ENCODE results near the gene RABGAP1L.
"Not testable (repeated sequence)": the region's sequence is repeated elsewhere in the genome, so short reads cannot be mapped to it uniquely, and the experiment has no call there.

RABGAP1L gene

DNA sequence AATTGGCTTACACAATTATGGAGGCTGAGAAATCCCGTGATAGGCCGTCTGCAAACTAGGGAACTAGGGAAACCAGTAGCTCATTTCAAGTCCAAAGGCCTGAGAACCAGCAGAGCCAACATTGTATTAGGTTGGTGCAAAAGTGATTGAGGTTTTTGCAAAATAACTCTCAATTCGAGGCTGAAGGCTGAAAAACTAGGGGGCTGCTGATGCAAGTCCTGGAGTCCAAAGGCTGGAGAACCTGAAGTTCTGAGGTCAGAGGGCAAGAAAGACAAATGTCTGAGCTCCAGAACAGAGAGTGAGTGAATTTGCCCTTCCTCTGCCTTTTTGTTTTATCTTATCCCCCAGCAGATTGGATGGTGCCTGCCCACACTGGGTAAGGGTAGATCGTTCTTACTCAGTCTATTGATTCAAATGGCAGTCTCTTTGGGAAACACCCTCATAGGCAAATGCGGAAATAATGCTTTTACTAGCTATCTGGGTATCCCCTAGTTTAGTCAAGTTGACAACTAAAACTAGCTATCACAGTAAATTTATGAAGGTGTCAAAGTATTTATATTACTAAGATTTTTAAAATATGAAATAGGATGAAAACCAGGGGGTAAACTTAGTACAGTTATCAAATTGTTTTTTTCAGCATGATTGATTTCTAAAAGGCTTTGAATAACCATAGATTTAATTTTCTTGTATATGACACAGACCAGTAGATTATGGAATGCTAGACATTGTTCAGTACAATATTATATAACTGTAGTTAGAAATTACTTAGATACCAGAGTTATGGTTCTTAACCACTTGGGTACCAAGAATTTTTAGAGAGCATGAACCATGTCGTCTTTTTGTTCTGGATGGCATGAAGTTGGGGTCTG, 15.4 kb downstream of the RABGAP1L start:
- no peak for TF ChIP-seq TAF1 (IDR thresholded peaks at IDR 0.05; ENCODE audit: borderline replicate concordance, low read depth, low read length)
- no peak for TF ChIP-seq POLR2A (IDR thresholded peaks at IDR 0.05; ENCODE audit: low read depth, low read length)
- TF ChIP-seq POLR2AphosphoS5 (IDR thresholded peaks at IDR 0.05; ENCODE audit: low read depth, low read length): no peak; the same call in 1 of the 2 replicates
- peak; percentile 87 for FAIRE-seq
- no peak for DNase-seq (ENCODE audit: insufficient read length)

DNA sequence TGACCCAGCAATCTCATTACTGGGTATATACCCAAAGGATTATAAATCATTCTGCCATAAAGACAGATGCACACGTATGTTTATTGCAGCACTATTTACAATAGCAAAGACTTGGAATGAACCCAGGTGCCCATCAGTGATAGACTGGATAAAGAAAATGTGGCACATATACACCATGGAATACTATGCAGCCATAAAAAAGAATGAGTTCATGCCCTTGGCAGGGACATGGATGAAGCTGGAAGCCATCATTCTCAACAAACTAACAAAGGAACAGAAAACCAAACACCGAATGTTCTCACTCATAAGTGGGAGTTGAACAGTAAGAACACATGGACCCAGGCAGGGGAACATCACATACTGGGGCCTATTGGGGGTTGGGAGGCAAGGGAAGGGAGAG, 19.1 kb downstream of the RABGAP1L start:
- not testable (repeated sequence) for DNase-seq (ENCODE audit: insufficient read length); FAIRE-seq

DNA sequence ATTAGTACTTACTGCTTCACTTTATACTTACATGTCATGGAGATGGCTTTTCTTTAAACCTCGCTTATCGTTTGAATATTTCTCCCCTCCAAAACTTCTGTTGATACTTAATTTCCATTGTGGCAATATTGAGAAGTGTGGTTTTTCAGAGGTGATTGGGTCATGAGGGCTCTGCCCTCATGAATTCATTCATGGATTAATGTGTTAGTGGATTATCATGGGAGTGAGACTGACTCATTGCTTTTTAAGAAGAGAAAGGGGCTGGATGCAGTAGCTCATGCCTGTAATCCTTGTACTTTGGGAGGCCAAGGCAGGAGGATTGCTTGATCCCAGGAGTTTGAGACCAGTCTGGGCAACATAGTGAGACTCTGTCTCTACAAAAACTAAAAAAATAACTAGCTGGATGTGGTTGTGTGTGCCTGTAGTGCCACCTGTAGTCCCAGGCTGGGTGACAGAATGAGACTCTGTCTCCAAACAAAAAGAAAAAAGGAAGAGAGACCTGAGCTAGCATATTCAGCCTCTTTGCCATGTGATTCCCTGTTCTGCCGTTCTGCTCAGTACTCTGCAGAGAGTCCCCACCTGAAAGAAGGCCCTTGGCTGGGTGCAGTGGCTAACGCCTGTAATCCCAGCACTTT, 30.2 kb downstream of the RABGAP1L start:
- TF ChIP-seq TAF1 (IDR thresholded peaks at IDR 0.05; ENCODE audit: borderline replicate concordance, low read depth, low read length) (no peak), POLR2AphosphoS5 (IDR thresholded peaks at IDR 0.05; ENCODE audit: low read depth, low read length) (no peak)
- DNase-seq (ENCODE audit: insufficient read length) (no peak), FAIRE-seq (no peak)

DNA sequence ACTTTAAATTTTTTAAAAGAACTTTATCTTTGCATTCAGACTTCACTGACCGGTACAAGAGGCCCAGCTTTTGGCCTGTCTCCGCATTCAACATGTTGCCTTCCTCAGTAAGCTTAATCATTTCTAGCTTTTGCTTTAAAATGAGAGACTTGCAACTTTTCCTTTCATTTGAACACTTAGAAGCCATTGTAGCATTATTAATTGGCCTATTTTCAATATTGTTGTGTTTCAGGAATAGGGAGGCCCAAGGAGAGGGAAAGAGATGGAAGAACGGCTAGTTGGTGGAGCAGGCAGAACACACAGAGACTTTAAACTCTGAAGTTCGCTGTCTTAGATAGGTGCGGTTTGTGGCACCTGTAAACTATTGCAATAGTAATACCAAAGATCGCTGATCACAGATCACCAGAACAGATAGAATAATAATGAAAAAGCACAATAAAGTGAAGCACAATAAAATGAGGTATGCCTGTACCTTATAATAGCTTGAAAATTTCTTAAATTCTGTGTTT, 31.4 kb downstream of the RABGAP1L start:
- DNase-seq (ENCODE audit: insufficient read length) (no peak), FAIRE-seq (no peak)
- TF ChIP-seq TAF1 (IDR thresholded peaks at IDR 0.05; ENCODE audit: borderline replicate concordance, low read depth, low read length) (no peak), POLR2A (IDR thresholded peaks at IDR 0.05; ENCODE audit: low read depth, low read length) (no peak), POLR2AphosphoS5 (IDR thresholded peaks at IDR 0.05; ENCODE audit: low read depth, low read length) (no peak)

DNA sequence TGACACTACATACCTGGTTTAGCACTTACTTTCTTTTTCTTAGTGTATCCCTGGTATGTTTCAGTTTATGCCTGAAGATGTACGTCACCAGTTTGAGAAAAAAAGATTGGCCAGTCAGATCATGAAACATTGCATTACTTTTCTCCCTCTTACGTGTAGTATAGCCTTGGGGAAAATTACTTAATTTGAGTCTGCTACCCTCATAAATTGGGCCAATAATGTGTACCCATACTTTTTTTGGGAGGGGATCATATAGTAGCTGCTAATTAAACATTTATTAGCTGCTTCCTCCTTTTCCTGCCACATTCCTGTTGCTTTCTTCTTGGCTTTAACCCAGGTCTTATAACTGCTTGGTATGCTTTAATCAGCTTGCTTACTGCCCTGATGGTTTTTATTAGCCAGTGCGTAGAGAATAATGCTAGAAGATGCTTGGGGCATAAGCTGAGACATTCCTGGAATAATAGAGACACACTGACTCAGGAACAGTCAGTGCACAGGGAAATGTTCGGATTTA, 32.1 kb downstream of the RABGAP1L start:
- FAIRE-seq (peak; percentile 48), DNase-seq (ENCODE audit: insufficient read length) (no peak)
- TF ChIP-seq TAF1 (IDR thresholded peaks at IDR 0.05; ENCODE audit: borderline replicate concordance, low read depth, low read length) (no peak), POLR2AphosphoS5 (IDR thresholded peaks at IDR 0.05; ENCODE audit: low read depth, low read length) (no peak), POLR2A (IDR thresholded peaks at IDR 0.05; ENCODE audit: low read depth, low read length) (no peak)

GRCh38 chr1:174194461-174194860, 35.1 kb downstream of the RABGAP1L start:
- FAIRE-seq (no peak), DNase-seq (ENCODE audit: insufficient read length) (no peak)
- TF ChIP-seq TAF1 (IDR thresholded peaks at IDR 0.05; ENCODE audit: borderline replicate concordance, low read depth, low read length) (no peak), POLR2A (IDR thresholded peaks at IDR 0.05; ENCODE audit: low read depth, low read length) (no peak), POLR2AphosphoS5 (IDR thresholded peaks at IDR 0.05; ENCODE audit: low read depth, low read length) (no peak)

DNA sequence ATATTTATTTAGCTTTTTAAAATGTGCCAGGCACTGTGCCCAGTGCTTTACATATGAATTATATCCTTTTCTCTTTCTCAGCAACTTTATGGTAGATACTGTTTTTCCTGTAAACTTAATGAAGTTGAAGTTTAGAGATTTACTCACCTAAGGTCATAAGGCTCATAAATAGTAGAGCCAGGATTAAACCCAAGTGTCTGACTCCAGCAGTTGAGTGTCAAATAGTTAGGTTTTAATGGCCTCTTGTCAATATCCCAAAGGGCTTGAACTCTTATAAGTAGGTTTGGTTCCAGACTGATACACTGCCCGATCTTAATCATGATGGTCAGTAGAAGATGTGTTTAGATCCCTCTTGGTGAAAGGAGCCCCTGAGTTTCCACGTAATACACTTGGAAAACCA, 37.8 kb downstream of the RABGAP1L start:
- no peak for FAIRE-seq
- no peak for DNase-seq (ENCODE audit: insufficient read length)
- TF ChIP-seq POLR2AphosphoS5 (IDR thresholded peaks at IDR 0.05; ENCODE audit: low read depth, low read length): no peak
- TF ChIP-seq TAF1 (IDR thresholded peaks at IDR 0.05; ENCODE audit: borderline replicate concordance, low read depth, low read length): no peak
- no peak for TF ChIP-seq POLR2A (IDR thresholded peaks at IDR 0.05; ENCODE audit: low read depth, low read length)

DNA sequence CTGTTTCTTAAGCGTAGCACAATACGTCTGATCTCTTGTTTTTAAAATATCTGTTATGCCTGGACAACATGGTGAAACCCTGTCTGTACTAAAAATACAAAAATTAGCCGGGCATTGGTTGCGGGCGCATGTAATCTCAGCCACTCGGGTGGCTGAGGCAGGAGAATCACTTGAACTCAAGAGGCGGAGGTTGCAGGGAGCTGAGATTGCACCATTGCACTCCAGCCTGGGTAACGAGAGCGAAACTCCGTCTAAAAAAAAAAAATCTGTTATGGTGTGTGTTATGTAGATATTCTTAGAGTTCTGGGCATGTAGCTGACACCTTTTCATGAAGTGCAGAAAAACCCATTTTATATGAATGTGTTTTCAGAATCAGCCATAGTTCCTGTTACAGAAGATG, 38.2 kb downstream of the RABGAP1L start:
- DNase-seq (ENCODE audit: insufficient read length): no peak
- no peak for FAIRE-seq
- TF ChIP-seq POLR2A (IDR thresholded peaks at IDR 0.05; ENCODE audit: low read depth, low read length) (no peak), TAF1 (IDR thresholded peaks at IDR 0.05; ENCODE audit: borderline replicate concordance, low read depth, low read length) (no peak), POLR2AphosphoS5 (IDR thresholded peaks at IDR 0.05; ENCODE audit: low read depth, low read length) (no peak)

DNA sequence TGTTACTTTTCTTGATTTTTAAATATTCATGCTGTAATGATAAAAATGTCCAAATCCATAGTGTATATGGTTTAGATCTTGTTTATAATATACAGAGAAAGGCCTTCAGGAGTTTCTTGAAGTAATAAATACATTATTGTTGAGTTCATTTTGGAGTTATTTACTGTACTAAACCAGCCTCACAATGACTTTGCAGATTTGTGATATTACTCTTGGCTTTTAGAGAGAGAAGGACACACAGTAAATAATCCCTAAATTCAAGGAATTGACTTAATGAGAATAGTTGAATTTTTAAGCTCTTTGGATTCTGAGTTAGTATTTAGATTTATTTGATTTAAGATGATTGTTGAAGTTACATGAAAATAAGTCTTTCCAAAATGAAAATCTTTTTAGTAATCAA, 38.9 kb downstream of the RABGAP1L start:
- TF ChIP-seq POLR2AphosphoS5 (IDR thresholded peaks at IDR 0.05; ENCODE audit: low read depth, low read length): no peak
- no peak for TF ChIP-seq POLR2A (IDR thresholded peaks at IDR 0.05; ENCODE audit: low read depth, low read length)
- no peak for TF ChIP-seq TAF1 (IDR thresholded peaks at IDR 0.05; ENCODE audit: borderline replicate concordance, low read depth, low read length)

DNA sequence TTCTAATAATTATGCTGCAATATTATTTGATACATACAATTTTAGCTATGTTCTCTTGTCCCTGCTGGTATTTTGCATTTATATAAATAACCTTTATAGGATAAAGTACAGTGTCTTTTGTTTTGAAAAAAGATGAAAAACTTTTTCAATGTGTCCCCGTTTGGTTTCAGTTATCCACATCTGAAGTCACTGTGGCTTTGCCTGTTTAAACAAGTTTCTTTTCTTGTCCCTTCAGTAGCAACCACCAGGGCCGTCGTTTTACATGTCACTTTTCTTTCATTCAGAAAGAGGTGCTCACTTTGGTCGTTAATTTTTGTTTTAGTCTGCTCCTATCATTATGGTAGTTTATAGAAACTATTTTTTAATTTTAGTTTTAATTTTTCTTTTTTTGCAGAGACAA, 41.4 kb downstream of the RABGAP1L start:
- DNase-seq (ENCODE audit: insufficient read length) (no peak), FAIRE-seq (no peak)
- TF ChIP-seq POLR2AphosphoS5 (IDR thresholded peaks at IDR 0.05; ENCODE audit: low read depth, low read length) (no peak), POLR2A (IDR thresholded peaks at IDR 0.05; ENCODE audit: low read depth, low read length) (no peak), TAF1 (IDR thresholded peaks at IDR 0.05; ENCODE audit: borderline replicate concordance, low read depth, low read length) (no peak)

More for the DNA sequence above, 38.9 kb downstream of the RABGAP1L start:
- no peak for FAIRE-seq
- DNase-seq (ENCODE audit: insufficient read length): no peak

DNA sequence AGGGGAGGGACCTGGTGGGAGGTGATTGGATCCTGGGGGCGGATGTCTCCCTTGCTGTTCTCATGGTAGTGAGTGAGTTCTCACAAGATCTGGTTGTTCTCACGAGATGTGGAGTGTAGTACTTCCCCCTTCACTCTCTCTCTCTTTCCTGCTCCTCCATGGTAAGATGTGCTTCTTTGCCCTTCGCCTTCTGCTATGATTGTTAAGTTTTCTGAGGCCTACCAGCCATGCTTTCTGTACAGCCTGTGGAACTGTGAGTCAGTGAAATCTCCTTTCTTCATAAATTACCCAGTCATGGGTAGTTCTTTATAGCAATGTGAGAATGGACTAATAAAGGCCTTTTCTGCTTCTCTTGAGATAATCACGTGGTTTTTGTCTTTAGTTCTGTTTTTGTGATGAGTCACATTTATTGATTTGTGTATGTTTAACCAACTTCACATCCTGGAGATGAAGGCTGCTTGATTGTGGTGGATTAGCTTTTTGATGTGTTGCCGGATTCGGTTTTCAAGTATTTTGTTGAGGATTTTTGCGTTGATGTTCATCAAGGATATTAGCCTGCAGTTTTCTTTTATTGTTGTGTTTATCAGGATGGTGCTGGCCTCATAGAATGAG, 45.5 kb downstream of the RABGAP1L start:
- TF ChIP-seq POLR2AphosphoS5 (IDR thresholded peaks at IDR 0.05; ENCODE audit: low read depth, low read length): peak; percentile 74
- no peak for TF ChIP-seq TAF1 (IDR thresholded peaks at IDR 0.05; ENCODE audit: borderline replicate concordance, low read depth, low read length)
- TF ChIP-seq POLR2A (IDR thresholded peaks at IDR 0.05; ENCODE audit: low read depth, low read length): peak; percentile 61; the same call in 1 of the 2 replicates
- FAIRE-seq (peak; percentile 87), DNase-seq (ENCODE audit: insufficient read length) (no peak)

All from GM12892 (cell line).